Activated gamma-delta T cell treated with anti-CD3 and anti-CD28 coated beads, Interleukin-2, amount 50 U/mL, for 16 hours (primary cell): ENCODE data around the gene ITPA.
A peak's percentile ranks its signal among the peaks of the same experiment; 100 is the strongest.

Experiments used
- DNase-seq: peaks from one replicate; pipeline ENCODE4 v3.0.0-alpha.2; 2020; ENCODE audit warnings: low read depth

ITPA gene

GRCh38 chr20:3229158-3229557, 19.9 kb downstream of the ITPA start:
- no peak for DNase-seq

- no peak for DNase-seq
Observed at GRCh38 chr20:3229798-3230197, 20.5 kb downstream of the ITPA start.

- no peak for DNase-seq
Observed at GRCh38 chr20:3231116-3231515, 21.8 kb downstream of the ITPA start.

- no peak for DNase-seq
Observed at GRCh38 chr20:3231889-3232588, 22.7 kb downstream of the ITPA start.

- no peak for DNase-seq
Observed at GRCh38 chr20:3233131-3233990, 24.1 kb downstream of the ITPA start.

- no peak for DNase-seq
Observed at GRCh38 chr20:3233991-3234498, 24.7 kb downstream of the ITPA start.

- no peak for DNase-seq
Observed at GRCh38 chr20:3235666-3236324, 26.5 kb downstream of the ITPA start.

GRCh38 chr20:3237011-3237957, 28.0 kb downstream of the ITPA start:
- DNase-seq: no peak

- no peak for DNase-seq
Observed at GRCh38 chr20:3237958-3238615, 28.8 kb downstream of the ITPA start.

GRCh38 chr20:3238616-3239025, 29.3 kb downstream of the ITPA start:
- peak; percentile 19 for DNase-seq

GRCh38 chr20:3239026-3239866, 29.9 kb downstream of the ITPA start, which contains the start of gene SLC4A11:
Gene SLC4A11 (minus strand): TSS chr20:3239190. CDS start chr20:3239137, 53 bp downstream.
- DNase-seq: no peak

GRCh38 chr20:3239867-3240775, 30.8 kb downstream of the ITPA start:
- DNase-seq: no peak

GRCh38 chr20:3240776-3241363, 31.6 kb downstream of the ITPA start:
- DNase-seq: no peak

GRCh38 chr20:3242172-3242692, 32.9 kb downstream of the ITPA start:
- DNase-seq: no peak

- DNase-seq: no peak
Observed at GRCh38 chr20:3243718-3244358, 34.5 kb downstream of the ITPA start.

- DNase-seq: no peak
Observed at GRCh38 chr20:3244613-3245012, 35.3 kb downstream of the ITPA start.

- DNase-seq: no peak
Observed at GRCh38 chr20:3245156-3245555, 35.9 kb downstream of the ITPA start.

- no peak for DNase-seq
Observed at GRCh38 chr20:3245711-3246110, 36.4 kb downstream of the ITPA start.
